Activated effector memory CD4-positive, alpha-beta T cell treated with anti-CD3 and anti-CD28 coated beads, Interleukin-2, amount 50 U/mL, for 16 hours (primary cell): Measurements from ENCODE around the gene KRT80.
A peak's percentile ranks its signal among the peaks of the same experiment; 100 is the strongest.

Experiments used
- DNase-seq: peaks from one replicate; pipeline ENCODE4 v3.0.0-alpha.2; 2020

The KRT80 gene

GRCh38 chr12:52175371-52176350, 16.2 kb downstream of the KRT80 start:
- DNase-seq = no peak

- DNase-seq = no peak
Measured at GRCh38 chr12:52173526-52173925, 18.3 kb downstream of the KRT80 start.

- no peak for DNase-seq
Measured at GRCh38 chr12:52172956-52173355, 18.9 kb downstream of the KRT80 start.

DNA sequence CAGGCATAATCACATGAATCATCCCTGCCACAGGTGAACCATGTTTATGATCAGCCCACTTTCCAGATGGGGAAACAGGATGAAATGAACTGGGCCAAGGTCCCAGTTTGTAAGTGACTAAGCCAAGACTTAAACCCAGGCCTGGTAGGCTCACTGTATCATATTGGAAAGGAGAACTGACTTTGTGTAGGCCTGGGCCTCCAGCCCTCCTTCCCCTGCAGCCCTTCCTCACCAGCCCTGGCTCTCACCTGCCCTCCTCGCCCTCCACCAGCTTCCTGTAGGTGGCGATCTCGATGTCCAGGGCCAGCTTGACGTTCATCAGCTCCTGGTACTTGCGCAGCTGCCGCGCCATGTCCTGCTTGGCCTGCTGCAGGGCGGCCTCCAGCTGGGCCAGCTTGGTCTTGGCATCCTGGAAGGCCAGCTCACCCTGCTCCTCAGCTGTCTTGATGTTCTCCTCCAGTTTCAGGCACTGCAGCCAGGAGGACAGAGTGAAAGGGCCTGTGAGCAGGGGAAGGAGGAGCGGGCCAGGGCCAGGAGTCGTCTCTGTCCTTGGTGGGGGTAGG, 19.8 kb downstream of the KRT80 start:
- no peak for DNase-seq

GRCh38 chr12:52170827-52171226, 21.0 kb downstream of the KRT80 start:
- DNase-seq = no peak

DNA sequence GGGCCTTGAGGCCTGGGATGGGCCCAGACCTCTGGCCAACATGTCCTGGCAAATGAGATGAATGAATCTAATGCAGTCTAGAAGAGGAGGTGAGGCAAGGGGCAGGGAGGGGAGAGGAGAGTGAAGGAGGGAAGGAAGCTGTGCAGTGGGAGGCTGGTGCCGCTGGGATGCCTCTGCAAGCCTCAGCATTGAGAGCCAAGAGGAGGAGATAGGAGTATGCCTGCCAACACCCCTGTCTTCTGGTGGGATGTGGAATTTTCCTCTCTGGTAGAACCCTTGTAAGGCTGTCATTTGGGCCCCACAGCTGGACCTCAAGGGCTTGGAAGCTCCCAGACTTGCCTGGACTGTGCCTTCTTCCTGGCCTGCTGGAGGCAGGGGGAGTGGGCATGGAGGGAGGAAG, 21.9 kb downstream of the KRT80 start:
- no peak for DNase-seq

- no peak for DNase-seq
Measured at GRCh38 chr12:52168019-52168717, 23.6 kb downstream of the KRT80 start.

DNA sequence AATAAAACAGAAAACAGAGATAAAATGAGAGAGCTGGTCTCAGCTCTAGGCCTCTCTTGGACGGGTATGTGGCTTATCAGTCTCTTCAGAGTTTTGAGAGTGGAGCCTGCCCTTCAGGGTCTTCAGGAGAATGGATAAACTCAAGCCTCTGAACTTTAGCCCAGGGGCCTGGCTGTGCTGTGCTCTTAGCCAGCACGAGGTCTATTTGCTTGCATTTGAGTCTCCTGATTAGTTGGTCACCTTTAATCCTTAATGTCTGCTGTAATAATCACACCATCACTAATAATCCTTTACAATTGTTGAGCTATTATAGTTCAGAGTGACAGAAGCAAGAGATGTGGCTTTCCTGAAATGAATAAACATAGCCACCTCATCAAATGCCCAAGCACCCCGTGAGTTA, 24.3 kb downstream of the KRT80 start:
- no peak for DNase-seq

GRCh38 chr12:52166672-52167071, 25.1 kb downstream of the KRT80 start:
- DNase-seq = no peak

- no peak for DNase-seq
Measured at GRCh38 chr12:52165096-52165855, 26.5 kb downstream of the KRT80 start.

- no peak for DNase-seq
Measured at GRCh38 chr12:52164624-52165023, 27.2 kb downstream of the KRT80 start.

- no peak for DNase-seq
Measured at GRCh38 chr12:52162981-52163380, 28.8 kb downstream of the KRT80 start.

DNA sequence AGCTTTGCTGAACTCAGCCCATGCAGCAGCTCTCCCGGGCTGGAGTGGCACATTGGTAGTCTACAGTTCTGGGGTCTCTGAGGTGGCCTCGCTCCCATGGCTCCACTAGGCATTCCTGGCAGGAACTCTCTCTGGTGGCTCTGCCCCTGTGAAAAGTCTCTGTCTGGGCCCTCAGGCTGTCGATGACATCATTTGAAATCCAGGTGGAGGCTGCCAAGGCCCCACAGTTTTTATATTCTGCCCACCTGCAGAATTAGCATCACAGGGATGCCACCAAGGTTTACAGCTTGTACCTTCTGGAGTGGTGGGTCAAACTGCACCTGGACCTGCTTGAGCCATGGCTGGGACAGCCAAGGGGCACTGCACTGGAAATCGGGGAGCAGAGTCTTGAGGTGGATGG, 31.6 kb downstream of the KRT80 start:
- no peak for DNase-seq

DNA sequence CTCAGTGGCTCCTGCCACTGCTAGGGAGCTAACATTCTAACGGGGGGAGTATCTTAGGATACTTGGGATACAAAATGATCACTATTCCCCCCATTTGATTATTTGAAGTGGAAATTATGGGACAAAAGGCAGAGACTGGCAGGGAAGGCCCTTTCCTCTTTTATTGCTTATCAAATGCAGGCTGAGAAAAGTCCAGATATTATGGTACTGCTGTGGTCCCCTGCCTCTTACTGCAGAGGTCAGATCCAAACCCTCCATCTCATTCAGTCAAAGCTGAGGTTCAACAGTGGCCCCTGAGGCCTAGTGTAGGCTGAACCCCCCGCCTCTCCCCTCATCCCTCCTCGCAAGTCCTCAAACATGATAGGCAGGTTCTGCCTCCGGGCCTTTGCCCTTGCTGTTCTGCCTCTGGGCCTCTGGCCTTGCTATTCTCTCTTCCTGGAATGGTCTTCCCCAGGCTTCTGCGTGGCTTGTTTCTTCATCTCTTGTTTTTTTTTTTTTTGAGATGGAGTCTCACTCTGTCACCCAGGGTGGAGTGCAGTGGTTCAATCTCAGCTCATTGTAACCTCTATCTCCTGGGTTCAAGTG, 34.2 kb downstream of the KRT80 start:
- DNase-seq = no peak

GRCh38 chr12:52156757-52157565, 34.9 kb downstream of the KRT80 start:
- peak; percentile 91 for DNase-seq

DNA sequence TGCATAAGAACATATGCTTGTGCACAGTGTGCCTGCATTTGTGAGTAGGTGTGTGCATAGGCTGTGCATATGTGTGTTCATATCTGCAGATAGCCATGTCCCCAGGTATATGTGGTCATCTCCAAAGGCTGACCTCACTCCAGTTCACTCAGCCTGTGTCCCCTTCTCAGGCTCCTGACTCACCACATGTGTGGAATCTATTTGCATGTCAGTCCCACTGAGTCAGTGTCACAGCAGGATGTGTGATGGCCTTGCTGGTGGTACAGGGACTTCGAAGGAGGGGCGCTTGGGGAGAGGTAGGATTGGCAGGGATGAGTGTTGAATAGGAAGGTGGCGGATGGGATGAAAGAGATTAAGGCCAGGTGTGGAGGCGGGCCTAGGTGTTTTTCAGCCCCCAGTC, 35.5 kb downstream of the KRT80 start:
- DNase-seq = no peak

DNA sequence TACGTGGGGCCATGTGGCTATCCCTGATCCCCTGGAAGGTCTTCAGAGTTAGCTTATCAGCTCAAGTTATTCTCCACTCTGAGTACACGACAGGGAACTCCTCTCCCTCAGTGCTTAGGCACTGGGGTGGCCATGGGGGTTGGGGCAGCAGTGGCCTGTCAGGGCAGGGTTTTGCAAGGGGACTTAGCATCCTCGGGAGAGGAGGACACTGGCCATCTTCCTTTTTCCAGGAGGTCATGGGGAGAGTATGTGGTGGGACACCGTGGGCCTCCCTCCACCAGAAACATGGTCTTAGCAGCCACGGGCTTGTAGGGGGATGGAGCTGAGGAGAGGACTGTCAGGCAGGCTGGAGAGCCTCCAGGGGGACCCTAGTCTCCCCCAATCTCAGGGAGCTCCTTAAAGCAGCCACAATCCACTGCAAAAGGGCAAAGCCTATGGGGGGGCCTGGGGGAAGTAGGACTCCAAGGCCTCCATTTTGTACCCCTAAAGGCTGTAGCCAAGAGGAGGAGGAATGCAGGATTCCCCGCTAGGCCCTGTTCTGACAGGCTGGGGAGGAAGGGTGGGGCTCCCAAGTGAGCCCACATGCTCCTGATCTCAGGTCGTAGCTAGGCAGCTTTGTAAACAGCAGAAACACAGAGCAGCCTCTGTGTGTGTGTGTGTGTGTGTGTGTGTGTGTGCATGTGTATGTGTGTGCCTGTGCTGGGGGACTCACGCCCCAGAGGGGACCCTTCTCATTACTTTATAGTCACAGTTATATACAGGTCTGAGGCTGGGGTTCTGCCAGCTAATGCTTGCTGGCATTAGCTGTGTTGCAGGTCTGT, 36.6 kb downstream of the KRT80 start:
- DNase-seq = peak; percentile 75

GRCh38 chr12:52152905-52153317, 38.9 kb downstream of the KRT80 start:
- no peak for DNase-seq

GRCh38 chr12:52151837-52152783, 39.7 kb downstream of the KRT80 start:
- peak; percentile 91 for DNase-seq
